GM21526 (cell line): ENCODE measurements around the gene SREBF1.

Experiments used
- ATAC-seq: cut with Tn5 transposase; IDR thresholded peaks from one replicate; pipeline ENCODE4 v1.9.1; 2021; ENCODE audit warnings: moderate library complexity; ENCODE audit not compliant: unreplicated experiment, low FRiP score

The SREBF1 gene

DNA sequence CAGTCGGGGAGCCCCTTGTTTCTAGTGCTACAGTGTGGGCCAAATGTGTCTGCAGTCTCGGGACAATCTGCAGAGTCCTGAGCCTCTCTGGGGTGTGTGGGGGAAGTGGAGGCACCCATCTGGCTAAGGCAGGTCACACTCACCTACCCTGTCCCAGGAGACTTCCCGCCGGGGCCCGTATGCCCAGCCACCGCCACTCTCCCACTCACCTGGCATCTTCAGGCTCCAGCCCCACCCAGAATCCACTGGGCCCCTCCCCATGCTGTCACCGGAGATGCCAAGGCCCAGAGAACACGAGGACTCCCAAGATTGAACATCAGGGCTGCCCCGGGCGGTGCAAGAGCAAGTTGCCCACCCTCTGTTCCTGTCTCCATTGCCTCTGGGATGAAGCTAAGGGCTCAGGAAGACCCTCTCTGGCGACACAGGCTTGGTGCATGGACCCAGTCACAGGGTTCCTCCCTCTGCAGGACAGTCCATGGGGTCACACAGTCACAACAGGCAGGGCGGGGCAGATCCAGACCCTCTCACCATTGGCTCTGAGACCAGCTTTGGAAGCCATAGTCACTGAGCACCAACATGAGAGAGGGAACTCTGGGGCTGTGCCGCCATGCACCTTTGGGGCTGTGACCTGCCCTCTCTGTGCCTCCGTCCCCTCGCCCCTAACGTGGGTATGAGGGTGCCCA is 38.1 kb downstream of the SREBF1 start:
- ATAC-seq, result no peak

DNA sequence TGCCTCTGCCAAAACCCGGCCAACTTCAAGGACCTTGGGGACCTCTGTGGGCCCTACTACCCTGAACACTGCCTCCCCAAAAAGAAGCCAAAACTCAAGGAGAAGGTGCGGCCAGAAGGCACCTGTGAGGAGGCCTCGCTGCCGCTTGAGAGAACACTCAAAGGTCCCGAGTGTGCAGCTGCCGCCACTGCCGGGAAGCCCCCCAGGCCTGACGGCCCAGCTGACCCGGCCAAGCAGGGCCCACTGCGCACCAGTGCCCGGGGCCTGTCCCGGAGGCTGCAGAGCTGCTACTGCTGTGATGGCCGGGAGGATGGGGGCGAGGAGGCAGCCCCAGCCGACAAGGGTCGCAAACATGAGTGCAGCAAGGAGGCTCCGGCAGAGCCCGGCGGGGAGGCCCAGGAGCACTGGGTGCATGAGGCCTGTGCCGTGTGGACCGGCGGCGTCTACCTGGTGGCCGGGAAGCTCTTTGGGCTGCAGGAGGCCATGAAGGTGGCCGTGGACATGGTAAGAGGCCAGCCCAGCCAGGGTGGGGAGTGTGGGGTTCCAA is 38.7 kb downstream of the SREBF1 start:
- no peak for ATAC-seq

DNA sequence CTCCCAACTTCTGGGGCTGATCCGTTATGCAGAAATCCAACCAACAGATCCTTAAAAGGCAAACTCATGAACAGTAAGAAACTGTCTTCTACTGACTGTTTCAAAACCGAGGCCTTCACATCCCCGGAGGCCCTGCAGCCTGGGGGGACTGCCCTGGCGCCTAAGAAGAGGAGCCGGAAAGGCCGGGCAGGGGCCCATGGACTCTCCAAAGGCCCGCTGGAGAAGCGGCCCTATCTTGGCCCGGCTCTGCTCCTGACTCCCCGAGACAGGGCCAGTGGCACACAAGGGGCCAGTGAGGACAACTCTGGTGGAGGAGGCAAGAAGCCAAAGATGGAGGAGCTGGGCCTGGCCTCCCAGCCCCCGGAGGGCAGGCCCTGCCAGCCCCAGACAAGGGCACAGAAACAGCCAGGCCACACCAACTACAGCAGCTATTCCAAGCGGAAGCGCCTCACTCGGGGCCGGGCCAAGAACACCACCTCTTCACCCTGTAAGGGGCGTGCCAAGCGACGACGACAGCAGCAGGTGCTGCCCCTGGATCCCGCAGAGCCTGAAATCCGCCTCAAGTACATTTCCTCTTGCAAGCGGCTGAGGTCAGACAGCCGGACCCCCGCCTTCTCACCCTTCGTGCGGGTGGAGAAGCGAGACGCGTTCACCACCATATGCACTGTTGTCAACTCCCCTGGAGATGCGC is 39.5 kb downstream of the SREBF1 start:
- no peak for ATAC-seq

DNA sequence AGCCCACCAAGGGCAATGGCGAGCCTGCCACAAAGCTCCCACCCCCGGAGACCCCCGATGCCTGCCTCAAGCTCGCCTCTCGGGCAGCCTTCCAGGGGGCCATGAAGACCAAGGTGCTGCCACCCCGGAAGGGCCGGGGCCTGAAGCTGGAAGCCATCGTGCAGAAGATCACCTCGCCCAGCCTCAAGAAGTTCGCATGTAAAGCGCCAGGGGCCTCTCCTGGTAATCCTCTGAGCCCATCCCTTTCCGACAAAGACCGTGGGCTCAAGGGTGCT is 40.1 kb downstream of the SREBF1 start:
- no peak for ATAC-seq

DNA sequence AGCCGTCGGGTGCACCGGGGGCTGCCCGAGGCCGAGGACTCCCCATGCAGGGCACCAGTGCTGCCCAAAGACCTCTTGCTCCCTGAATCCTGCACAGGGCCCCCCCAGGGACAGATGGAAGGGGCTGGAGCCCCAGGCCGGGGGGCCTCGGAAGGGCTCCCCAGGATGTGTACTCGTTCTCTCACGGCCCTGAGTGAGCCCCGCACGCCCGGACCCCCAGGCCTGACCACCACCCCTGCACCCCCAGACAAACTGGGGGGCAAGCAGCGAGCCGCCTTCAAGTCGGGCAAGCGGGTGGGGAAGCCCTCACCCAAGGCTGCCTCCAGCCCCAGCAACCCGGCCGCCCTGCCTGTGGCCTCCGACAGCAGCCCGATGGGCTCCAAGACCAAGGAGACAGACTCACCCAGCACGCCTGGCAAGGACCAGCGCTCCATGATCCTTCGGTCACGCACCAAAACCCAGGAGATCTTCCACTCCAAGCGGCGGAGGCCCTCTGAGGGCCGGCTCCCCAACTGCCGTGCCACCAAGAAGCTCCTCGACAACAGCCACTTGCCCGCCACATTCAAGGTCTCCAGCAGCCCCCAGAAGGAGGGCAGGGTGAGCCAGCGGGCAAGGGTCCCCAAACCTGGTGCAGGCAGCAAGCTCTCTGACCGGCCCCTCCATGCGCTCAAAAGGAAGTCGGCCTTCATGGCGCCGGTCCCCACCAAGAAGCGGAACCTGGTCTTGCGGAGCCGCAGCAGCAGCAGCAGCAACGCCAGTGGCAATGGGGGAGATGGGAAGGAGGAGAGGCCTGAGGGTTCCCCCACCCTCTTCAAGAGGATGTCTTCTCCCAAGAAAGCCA is 40.6 kb downstream of the SREBF1 start:
- no peak for ATAC-seq

DNA sequence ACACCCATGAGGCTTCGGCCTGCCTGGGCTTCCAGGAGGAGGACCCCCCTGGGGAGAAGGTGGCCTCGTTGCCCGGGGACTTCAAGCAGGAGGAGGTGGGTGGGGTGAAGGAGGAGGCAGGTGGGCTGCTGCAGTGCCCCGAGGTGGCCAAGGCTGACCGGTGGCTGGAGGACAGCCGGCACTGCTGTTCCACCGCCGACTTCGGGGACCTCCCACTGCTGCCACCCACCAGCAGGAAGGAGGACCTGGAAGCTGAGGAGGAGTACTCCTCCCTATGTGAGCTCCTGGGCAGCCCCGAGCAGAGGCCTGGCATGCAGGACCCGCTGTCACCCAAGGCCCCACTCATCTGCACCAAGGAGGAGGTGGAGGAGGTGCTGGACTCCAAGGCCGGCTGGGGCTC is 41.5 kb downstream of the SREBF1 start:
- no peak for ATAC-seq

DNA sequence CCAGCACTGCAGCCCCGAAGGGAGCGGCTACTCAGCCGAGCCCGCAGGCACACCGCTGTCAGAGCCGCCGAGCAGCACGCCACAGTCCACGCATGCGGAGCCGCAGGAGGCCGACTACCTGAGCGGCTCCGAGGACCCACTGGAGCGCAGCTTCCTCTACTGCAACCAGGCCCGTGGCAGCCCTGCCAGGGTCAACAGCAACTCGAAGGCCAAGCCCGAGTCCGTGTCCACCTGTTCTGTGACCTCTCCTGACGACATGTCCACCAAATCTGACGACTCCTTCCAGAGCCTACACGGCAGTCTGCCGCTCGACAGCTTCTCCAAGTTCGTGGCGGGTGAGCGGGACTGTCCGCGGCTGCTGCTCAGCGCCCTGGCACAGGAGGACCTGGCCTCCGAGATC is 42.4 kb downstream of the SREBF1 start:
- no peak for ATAC-seq

DNA sequence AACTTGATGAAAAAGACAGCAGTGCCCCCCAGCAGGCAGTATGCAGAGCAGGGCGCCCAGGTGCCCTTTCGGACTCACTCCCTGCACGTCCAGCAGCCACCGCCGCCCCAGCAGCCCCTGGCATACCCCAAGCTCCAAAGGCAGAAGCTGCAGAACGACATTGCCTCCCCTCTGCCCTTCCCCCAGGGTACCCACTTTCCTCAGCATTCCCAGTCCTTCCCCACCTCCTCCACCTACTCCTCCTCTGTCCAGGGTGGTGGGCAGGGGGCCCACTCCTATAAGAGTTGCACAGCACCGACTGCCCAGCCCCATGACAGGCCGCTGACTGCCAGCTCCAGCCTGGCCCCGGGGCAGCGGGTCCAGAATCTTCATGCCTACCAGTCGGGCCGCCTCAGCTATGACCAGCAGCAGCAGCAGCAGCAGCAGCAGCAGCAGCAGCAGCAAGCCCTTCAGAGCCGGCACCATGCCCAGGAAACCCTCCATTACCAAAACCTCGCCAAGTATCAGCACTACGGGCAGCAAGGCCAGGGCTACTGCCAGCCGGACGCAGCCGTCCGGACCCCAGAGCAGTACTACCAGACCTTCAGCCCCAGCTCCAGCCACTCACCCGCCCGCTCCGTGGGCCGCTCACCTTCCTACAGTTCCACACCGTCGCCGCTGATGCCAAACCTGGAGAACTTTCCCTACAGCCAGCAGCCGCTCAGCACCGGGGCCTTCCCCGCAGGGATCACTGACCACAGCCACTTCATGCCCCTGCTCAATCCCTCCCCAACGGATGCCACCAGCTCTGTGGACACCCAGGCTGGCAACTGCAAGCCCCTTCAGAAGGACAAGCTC is 43.2 kb downstream of the SREBF1 start:
- no peak for ATAC-seq

DNA sequence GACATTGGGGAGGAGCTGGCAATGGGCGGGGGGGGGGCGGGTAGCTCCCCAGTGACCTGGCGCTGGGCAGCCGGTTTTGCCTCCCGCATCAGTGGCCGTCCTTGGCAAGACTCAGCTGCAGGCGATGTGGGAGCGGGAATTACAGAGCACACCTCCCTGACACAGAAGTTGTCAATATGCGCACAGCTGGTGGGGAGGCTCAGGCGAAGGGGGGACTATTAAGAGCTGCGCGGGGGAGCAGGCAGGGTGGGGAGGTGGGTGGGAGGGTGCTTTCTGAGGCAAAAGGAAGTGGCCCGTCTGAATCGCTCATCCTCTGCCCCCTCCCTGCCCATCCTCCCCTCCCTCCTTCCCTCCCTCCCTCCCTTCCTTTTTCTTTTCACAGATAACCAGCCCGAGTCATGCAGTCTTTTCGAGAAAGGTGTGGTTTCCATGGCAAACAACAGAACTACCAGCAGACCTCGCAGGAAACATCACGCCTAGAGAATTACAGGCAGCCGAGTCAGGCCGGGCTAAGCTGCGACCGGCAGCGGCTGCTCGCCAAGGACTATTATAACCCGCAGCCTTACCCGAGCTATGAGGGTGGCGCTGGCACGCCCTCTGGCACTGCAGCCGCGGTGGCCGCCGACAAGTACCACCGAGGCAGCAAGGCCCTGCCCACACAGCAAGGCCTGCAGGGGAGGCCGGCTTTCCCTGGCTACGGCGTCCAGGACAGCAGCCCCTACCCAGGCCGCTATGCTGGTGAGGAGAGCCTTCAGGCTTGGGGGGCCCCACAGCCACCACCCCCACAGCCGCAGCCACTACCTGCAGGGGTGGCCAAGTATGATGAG is 44.0 kb downstream of the SREBF1 start:
- no peak for ATAC-seq

DNA sequence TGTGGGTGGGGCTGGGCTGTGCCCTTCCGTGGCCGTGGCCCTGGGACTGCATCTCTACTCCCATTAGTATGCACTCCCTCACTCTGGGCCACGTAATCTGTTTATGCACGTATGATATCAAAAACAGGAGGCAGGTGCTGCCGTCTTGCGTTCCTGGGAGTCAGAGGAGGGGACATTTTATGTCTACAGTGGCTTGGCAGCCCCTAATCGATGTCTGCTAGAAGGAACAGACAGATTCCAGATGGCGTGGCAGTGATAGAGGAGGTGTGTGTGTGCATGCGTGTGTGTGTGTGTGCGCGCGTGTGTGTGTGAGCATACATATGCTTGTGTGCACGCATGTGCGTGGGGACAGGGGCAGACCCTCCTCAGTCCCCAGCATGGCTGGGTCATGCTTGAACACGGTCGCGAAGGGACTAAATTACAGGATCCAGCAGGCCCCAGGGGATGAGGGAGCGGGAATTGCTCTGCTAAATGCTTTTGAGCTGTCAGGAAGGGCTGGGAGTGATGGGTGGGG is 44.7 kb downstream of the SREBF1 start:
- ATAC-seq, result no peak

DNA sequence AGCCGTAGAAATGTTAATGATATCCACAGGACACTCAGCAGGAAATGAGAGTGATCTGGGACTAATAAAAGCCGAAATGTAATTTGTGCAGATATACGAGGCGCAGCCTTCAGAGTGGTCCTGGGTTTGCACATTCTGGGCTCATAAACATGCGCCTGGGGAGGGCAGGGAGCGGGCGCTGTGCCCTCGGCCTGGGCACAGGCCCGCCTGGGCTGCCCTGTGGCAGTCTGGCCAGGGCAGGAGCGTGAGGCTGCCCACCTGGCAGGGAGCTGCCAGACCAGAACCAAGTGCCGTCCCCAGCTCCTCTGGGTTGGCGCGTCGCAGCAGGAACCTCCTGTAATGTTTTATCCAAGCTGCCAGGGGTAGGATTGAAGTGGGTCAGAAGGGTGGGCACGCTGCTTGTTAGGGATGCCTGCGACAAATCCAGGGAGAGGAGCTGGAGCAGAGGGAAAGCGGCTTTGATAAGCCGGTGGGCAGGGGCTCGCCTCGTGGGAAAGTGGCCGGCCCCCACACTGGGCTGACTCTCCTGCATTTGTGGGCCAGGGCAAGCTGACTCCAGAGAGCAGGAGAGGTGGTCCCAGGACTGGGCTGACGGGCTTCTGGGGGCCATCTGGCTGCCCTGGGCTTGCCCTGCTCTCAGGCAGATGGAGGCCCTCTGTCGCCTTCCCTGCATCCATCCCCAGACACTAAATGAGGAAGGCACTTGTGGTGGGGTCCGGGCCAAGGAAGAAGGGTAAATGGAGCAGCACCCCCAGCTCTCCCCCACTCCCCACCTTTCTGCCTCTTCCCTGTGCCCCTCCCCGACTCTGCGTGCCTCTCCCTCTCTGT is 45.9 kb downstream of the SREBF1 start:
- ATAC-seq, result no peak

DNA sequence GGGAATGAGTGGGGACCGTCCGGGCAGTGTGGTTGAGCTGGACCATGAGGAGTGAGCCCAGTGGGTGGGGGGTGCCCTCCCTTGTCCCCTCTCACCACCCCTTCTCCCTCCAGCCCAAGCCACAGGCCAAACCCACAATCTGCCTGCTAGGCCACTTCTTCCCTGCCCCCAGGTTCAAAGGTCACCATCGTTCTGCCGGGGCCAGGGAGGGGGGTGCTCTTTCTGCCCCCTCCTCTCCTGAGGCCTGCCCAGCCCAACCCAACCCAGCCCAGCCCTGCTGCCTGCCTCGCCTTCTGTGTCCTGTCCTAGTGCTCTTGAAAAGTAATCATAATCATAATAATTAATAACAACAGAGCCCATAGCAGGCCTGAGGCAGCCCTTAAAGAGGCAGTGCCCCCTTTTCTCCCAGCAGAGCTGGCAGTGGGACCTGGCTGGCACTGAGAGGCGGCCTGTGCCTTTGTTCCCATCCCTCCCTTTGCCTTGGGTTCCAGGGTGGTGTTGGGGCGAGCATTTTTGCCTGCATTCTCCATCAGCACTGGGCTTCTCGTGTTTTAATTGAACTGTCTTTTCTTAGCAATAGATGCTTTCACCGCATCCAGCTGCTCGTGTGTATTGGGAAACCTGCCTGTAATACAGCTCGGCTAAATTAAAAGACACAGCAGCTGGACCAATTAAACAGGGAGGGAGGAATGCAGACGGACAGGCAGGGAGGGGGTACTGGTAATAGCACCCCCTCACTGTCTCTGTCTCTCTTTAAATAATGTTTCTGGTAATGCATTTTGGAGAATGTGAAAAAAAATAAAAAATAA is 46.8 kb downstream of the SREBF1 start:
- no peak for ATAC-seq

DNA sequence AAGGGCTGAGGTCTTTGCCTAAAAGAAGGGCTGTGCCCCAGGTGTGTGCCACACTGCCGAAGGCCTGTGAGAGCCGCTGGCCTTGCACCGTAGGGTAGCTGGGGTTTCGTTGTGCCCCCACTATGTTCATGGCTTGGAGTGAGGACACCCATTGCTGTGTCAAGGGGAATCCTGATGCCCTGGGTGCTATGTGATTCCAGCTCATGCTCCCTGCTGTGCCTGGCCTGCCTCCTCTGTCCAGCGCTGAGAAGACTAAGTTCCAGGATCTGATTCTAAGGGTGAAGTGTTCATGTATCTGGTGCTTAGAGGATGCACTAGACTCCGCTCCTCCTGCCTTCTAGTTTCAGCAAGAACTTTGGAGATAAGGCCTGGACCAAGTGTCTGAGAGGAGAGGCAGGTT is 47.4 kb downstream of the SREBF1 start:
- ATAC-seq, result no peak

DNA sequence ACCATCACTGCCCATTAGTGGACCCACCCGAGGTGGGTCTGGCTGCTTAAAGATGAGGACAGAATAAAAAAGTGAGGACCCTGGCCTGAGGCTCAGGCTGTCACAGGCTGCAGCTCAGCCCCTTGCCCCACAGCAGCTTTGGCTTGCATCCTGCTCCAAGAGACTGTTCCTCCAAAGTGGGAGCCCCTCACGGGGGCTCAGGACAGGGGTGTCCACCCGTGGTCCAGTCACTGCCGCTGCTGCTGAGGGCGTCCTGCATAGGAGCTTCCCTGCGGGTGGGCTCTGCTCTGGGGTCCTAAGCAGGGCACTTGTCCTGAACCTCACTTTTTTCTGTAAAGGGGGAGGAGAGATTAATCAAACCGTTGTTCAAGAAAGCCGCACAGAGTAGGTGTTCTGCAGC is 47.8 kb downstream of the SREBF1 start:
- no peak for ATAC-seq

DNA sequence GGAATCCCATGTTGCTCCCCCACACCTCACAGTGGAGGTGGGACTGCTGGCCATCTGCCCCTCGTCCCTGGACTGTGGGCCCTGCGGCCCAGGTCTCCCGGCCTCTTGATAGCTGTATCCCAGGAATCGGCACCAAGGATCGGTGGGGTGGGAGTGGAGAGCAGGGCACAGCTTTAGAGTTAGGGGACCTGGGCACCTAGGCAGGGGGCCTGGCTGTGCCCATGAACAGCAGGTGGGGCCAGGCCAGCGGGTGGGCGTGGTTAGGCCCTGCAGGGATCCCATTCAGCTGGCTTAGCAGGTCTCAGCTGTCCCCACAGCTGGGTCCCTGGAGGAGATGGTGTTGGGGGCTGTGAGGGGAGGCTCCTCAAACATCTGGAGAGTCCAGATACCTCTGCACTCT is 49.2 kb downstream of the SREBF1 start:
- ATAC-seq, result no peak

DNA sequence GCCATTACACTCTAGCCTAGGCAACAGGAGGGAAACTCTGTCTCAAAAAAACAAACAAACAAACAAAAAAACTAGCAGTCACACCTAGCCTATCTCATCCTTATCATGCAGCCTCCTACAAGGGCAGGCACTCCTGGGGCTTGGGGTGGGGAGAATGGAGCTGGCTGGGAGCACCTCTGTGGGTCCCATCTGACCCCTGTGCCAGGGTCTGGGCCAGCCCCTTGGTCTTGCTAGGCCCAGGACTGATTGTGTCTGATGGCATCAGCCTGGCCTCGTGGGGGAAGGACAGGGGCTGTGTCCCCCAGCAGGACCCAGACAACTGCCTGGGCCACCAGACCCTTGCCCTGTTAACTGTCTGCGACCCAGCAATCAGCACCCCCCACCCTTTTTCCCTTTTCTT is 49.8 kb downstream of the SREBF1 start:
- no peak for ATAC-seq

DNA sequence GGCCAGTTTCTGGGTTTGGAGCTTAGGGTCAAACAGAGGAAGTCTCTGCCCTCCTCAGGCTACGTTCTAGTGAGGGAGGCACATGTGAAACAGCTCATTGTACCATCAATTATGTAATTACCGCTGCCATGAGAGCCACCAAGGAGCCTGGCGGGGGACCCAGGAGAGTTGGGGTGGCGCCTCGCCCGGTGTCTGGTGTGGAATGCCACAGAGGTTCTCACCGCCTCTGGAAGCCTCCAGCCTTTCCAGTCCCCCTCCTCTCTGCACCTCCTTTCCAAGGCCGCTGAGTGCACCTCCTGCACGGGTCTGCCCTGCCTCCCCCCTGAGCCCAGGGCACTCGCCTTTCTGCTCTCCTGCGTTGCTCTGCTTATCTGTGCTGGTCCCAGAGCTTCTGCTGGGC is 51.4 kb downstream of the SREBF1 start:
- no peak for ATAC-seq
